Neural cell (in vitro differentiated cells): ENCODE data around the gene SMIM29.
"Not testable (repeated sequence)": the region's sequence is repeated elsewhere in the genome, so short reads cannot be mapped to it uniquely, and the experiment has no call there.

Experiments
- EP300 ChIP-seq: fragments of 450-650 bp; conservative IDR thresholded peaks from 2 replicates; pipeline ENCODE4 v1.6.1; 2014; ENCODE audit warnings: antibody characterized with exemption, mild to moderate bottlenecking, moderate library complexity; ENCODE audit not compliant: poor library complexity, severe bottlenecking
- EZH2 ChIP-seq: fragments of 200-600, 300-800 bp; shearing (Covaris generic), sonication (generic); IDR thresholded peaks from 2 replicates; pipeline ENCODE4 v1.6.1; 2014; ENCODE audit warnings: antibody characterized with exemption, low read length, borderline replicate concordance, mild to moderate bottlenecking; ENCODE audit not compliant: insufficient read depth, poor library complexity, severe bottlenecking
- MXI1 ChIP-seq: fragments of 450-650 bp; conservative IDR thresholded peaks from 2 replicates; pipeline ENCODE4 v1.6.1; 2014; ENCODE audit warnings: antibody characterized with exemption, mild to moderate bottlenecking; ENCODE audit not compliant: poor library complexity, severe bottlenecking
- RAD21 ChIP-seq: fragments of 450-650 bp; conservative IDR thresholded peaks from 2 replicates; pipeline ENCODE4 v1.6.1; 2014; ENCODE audit warnings: antibody characterized with exemption, mild to moderate bottlenecking, moderate library complexity
- SMC3 ChIP-seq: fragments of 450-650 bp; conservative IDR thresholded peaks from 2 replicates; pipeline ENCODE4 v1.6.1; 2014; ENCODE audit warnings: antibody characterized with exemption, mild to moderate bottlenecking, moderate library complexity; ENCODE audit not compliant: poor library complexity
- TF ChIP-seq, protein P1 (sequence below): fragments of 450-650 bp; IDR thresholded peaks from 2 replicates; pipeline ENCODE4 v1.5.1; 2014; ENCODE audit warnings: antibody characterized with exemption, mild to moderate bottlenecking, moderate library complexity; ENCODE audit not compliant: poor library complexity, severe bottlenecking
- TF ChIP-seq, protein P2 (sequence below): IDR thresholded peaks from 2 replicates; pipeline ENCODE4 v1.6.1; 2012; ENCODE audit warnings: borderline replicate concordance

- TF ChIP-seq, protein P1, sequence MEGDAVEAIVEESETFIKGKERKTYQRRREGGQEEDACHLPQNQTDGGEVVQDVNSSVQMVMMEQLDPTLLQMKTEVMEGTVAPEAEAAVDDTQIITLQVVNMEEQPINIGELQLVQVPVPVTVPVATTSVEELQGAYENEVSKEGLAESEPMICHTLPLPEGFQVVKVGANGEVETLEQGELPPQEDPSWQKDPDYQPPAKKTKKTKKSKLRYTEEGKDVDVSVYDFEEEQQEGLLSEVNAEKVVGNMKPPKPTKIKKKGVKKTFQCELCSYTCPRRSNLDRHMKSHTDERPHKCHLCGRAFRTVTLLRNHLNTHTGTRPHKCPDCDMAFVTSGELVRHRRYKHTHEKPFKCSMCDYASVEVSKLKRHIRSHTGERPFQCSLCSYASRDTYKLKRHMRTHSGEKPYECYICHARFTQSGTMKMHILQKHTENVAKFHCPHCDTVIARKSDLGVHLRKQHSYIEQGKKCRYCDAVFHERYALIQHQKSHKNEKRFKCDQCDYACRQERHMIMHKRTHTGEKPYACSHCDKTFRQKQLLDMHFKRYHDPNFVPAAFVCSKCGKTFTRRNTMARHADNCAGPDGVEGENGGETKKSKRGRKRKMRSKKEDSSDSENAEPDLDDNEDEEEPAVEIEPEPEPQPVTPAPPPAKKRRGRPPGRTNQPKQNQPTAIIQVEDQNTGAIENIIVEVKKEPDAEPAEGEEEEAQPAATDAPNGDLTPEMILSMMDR = not testable (repeated sequence)
- not testable (repeated sequence) for TF ChIP-seq EP300, EZH2, SMC3, RAD21, MXI1
- TF ChIP-seq, protein P2, sequence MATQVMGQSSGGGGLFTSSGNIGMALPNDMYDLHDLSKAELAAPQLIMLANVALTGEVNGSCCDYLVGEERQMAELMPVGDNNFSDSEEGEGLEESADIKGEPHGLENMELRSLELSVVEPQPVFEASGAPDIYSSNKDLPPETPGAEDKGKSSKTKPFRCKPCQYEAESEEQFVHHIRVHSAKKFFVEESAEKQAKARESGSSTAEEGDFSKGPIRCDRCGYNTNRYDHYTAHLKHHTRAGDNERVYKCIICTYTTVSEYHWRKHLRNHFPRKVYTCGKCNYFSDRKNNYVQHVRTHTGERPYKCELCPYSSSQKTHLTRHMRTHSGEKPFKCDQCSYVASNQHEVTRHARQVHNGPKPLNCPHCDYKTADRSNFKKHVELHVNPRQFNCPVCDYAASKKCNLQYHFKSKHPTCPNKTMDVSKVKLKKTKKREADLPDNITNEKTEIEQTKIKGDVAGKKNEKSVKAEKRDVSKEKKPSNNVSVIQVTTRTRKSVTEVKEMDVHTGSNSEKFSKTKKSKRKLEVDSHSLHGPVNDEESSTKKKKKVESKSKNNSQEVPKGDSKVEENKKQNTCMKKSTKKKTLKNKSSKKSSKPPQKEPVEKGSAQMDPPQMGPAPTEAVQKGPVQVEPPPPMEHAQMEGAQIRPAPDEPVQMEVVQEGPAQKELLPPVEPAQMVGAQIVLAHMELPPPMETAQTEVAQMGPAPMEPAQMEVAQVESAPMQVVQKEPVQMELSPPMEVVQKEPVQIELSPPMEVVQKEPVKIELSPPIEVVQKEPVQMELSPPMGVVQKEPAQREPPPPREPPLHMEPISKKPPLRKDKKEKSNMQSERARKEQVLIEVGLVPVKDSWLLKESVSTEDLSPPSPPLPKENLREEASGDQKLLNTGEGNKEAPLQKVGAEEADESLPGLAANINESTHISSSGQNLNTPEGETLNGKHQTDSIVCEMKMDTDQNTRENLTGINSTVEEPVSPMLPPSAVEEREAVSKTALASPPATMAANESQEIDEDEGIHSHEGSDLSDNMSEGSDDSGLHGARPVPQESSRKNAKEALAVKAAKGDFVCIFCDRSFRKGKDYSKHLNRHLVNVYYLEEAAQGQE = not testable (repeated sequence)
These were observed 20.3 kb upstream of the SMIM29 start for GRCh38 chr6:34269132-34269531.
